GM23338 (cell line): Measurements from ENCODE around the gene F2RL2. TPM values are rescaled to one million over a fixed set of nuclear protein-coding genes. Genes with fewer than 3 reads are reported as not detected.

Source experiments
- ATAC-seq: fragments of 200-7000 bp; cut with Tn5 transposase; 3 replicates; pipeline ENCODE4 v1.9.1; 2020
- DNase-seq: peaks from one replicate; pipeline ENCODE4 v3.0.0-alpha.2; 2015; ENCODE audit warnings: low spot score
- H2AFZ ChIP-seq: fragments of 200-600 bp; sonication (generic); 2 replicates; pipeline ENCODE4 v1.8.0; 2016; ENCODE audit warnings: antibody characterized with exemption, mild to moderate bottlenecking, moderate library complexity
- H3F3A ChIP-seq: fragments of 200-600 bp; sonication (generic); replicated peaks from 2 replicates; pipeline ENCODE4 v1.8.0; 2017; ENCODE audit warnings: antibody characterized with exemption, mixed run types, low read depth
- H3K27ac ChIP-seq: fragments of 200-600 bp; sonication (generic); 2 replicates; pipeline ENCODE4 v1.6.1; 2016; ENCODE audit warnings: low read depth
- H3K27me3 ChIP-seq: fragments of 200-600 bp; sonication (generic); 2 replicates; pipeline ENCODE4 v1.8.0; 2016; ENCODE audit warnings: mild to moderate bottlenecking, mixed run types, moderate library complexity; ENCODE audit not compliant: insufficient read depth
- H3K36me3 ChIP-seq: fragments of 200-600 bp; sonication (generic); 2 replicates; pipeline ENCODE4 v1.8.0; 2016; ENCODE audit warnings: mild to moderate bottlenecking; ENCODE audit not compliant: insufficient read depth
- H3K4me1 ChIP-seq: fragments of 200-600 bp; sonication (generic); 2 replicates; pipeline ENCODE4 v1.8.0; 2016; ENCODE audit warnings: mild to moderate bottlenecking, moderate library complexity; ENCODE audit not compliant: insufficient read depth
- H3K4me2 ChIP-seq: fragments of 200-600 bp; sonication (generic); 2 replicates; pipeline ENCODE4 v1.7.1; 2017; ENCODE audit warnings: mixed run types
- H3K4me3 ChIP-seq: fragments of 200-600 bp; sonication (generic); 2 replicates; pipeline ENCODE4 v1.6.1; 2016; ENCODE audit warnings: mixed run types
- H3K79me2 ChIP-seq: fragments of 200-600 bp; sonication (generic); replicated peaks from 2 replicates; pipeline ENCODE4 v1.8.0; 2017; ENCODE audit warnings: mild to moderate bottlenecking; ENCODE audit not compliant: insufficient read depth
- H3K9me2 ChIP-seq: fragments of 200-600 bp; sonication (generic); 2 replicates; pipeline ENCODE4 v1.8.0; 2017; ENCODE audit not compliant: insufficient read depth
- H4K20me1 ChIP-seq: fragments of 200-600 bp; sonication (generic); replicated peaks from 2 replicates; pipeline ENCODE4 v1.8.0; 2017; ENCODE audit warnings: mild to moderate bottlenecking; ENCODE audit not compliant: insufficient read depth
- H3K27ac Mint-ChIP-seq: 2 replicates; pipeline ENCODE4 v1.8.0; 2020; ENCODE audit warnings: inconsistent platforms, mild to moderate bottlenecking, moderate library complexity, mixed read lengths
- H3K27me3 Mint-ChIP-seq: 3 replicates; pipeline ENCODE4 v1.8.0; 2022; ENCODE audit warnings: low read depth, mild to moderate bottlenecking, moderate library complexity, mixed read lengths, inconsistent platforms; ENCODE audit not compliant: insufficient read depth, poor library complexity
- H3K36me3 Mint-ChIP-seq: 3 replicates; pipeline ENCODE4 v1.8.0; 2021; ENCODE audit warnings: low read depth, mild to moderate bottlenecking, inconsistent platforms, moderate library complexity, mixed read lengths
- H3K4me1 Mint-ChIP-seq: 3 replicates; pipeline ENCODE4 v1.8.0; 2020; ENCODE audit warnings: mild to moderate bottlenecking, inconsistent platforms, mixed read lengths
- H3K4me3 Mint-ChIP-seq: 3 replicates; pipeline ENCODE4 v1.8.0; 2021; ENCODE audit warnings: moderate library complexity, mild to moderate bottlenecking, inconsistent platforms, mixed read lengths
- H3K9me3 Mint-ChIP-seq: 3 replicates; pipeline ENCODE4 v1.8.0; 2020; ENCODE audit warnings: moderate library complexity, mild to moderate bottlenecking, inconsistent platforms, mixed read lengths
- CREB1 ChIP-seq: fragments of 250-450 bp; sonication (Bioruptor Pico); IDR thresholded peaks from 2 replicates; pipeline ENCODE4 v1.5.0; 2020; ENCODE audit warnings: low read depth, mild to moderate bottlenecking, moderate library complexity
- EZH2 ChIP-seq: fragments of 200-600 bp; sonication (generic); IDR thresholded peaks from one replicate; pipeline ENCODE4 v1.8.0; 2017; ENCODE audit warnings: antibody characterized with exemption, mild to moderate bottlenecking, low read depth; ENCODE audit not compliant: unreplicated experiment
- EZH2phosphoT487 ChIP-seq: fragments of 200-600 bp; sonication (generic); IDR thresholded peaks from one replicate; pipeline ENCODE4 v1.8.1; 2018; ENCODE audit warnings: antibody characterized with exemption; ENCODE audit not compliant: unreplicated experiment
- JUNB ChIP-seq: IDR thresholded peaks from one replicate; pipeline ENCODE4 v1.6.1; 2016; ENCODE audit warnings: antibody characterized with exemption; ENCODE audit not compliant: unreplicated experiment
- NANOG ChIP-seq: IDR thresholded peaks from 2 replicates; pipeline ENCODE4 v1.6.1; 2016; ENCODE audit warnings: antibody characterized with exemption, borderline replicate concordance
- STAT1 ChIP-seq: IDR thresholded peaks from one replicate; pipeline ENCODE4 v1.6.1; 2016; ENCODE audit warnings: antibody characterized with exemption; ENCODE audit not compliant: unreplicated experiment
- ZNF114 ChIP-seq: fragments of 250-450 bp; sonication (Bioruptor Pico); IDR thresholded peaks from 2 replicates; pipeline ENCODE4 v1.5.0; 2020; ENCODE audit warnings: mild to moderate bottlenecking, moderate library complexity
- ZNF331 ChIP-seq: fragments of 250-450 bp; sonication (Bioruptor Pico); IDR thresholded peaks from 2 replicates; pipeline ENCODE4 v1.5.0; 2020; ENCODE audit warnings: low read depth, mild to moderate bottlenecking, moderate library complexity
- polyA plus RNA-seq: library from polyadenylated mRNA; unstranded; fragments of >200 nt; fragmentation: Nextera tagmentation; extraction: Ambion mirVana; gene quantifications from 2 replicates; pipeline ENCODE4 v1.2.1, GENCODE V29; 2016
- total RNA-seq: library from RNA; depleted of rRNA; stranded (reverse); fragments of >200 nt; shearing (Covaris generic); gene quantifications from 2 replicates; pipeline ENCODE4 v1.2.3, GENCODE V29; 2014
- TF ChIP-seq, protein P1 (sequence below): IDR thresholded peaks from one replicate; pipeline ENCODE4 v1.6.1; 2018; ENCODE audit warnings: antibody characterized with exemption; ENCODE audit not compliant: unreplicated experiment
- TF ChIP-seq, protein P2 (sequence below), 2 experiments: fragments of 200-600 bp in 1 of 2; sonication (generic) in 1 of 2; conservative IDR thresholded peaks; 2 replicates each; pipeline versions ENCODE4 v1.5.1 to v1.6.1; 2016 to 2017; ENCODE audit warnings: antibody characterized with exemption in 2 of 2, low read depth in 2 of 2, mild to moderate bottlenecking in 2 of 2, moderate library complexity in 1 of 2
- TF ChIP-seq, protein P3 (sequence below): fragments of 250-450 bp; sonication (Bioruptor Pico); IDR thresholded peaks from 2 replicates; pipeline ENCODE4 v1.5.0; 2020; ENCODE audit warnings: mild to moderate bottlenecking, moderate library complexity
- TF ChIP-seq, protein P4 (sequence below): IDR thresholded peaks from 2 replicates; pipeline ENCODE4 v1.6.1; 2016; ENCODE audit warnings: antibody characterized with exemption

Gene F2RL2
- total and polyA plus RNA-seq, 2 experiments from 2014 or later, result 0.42 to 0.70 TPM

DNA sequence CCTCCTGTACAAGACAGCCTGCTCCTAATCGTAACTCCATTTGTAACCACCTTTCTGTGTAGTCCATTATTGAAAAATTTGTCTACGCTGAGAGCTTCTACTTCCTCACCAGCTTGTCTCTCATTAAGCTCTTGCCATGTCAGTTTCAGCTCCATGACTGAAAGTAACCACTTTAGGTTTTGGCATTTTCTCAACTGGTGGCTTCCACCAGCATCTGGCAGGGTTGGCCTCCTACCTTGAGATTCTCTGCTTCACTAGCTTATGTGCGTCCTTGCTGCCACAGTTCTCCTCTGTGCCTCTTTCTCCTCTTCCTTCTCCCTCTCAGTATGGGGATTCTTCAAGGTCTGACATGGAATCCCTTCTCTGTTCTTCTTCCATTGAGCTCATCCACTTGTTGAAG, 31.8 kb downstream of the F2RL2 start:
- H3K36me3 Mint-ChIP-seq, result no peaks in the 10 kb centered on the region; the same call in 1 of the 3 replicates
- Histone ChIP-seq H3K9me2 (no peaks in the 10 kb centered on the region), H4K20me1 (no peaks in the 10 kb centered on the region), H3K4me3 (no peak overlapping the region), H3F3A (no peaks in the 10 kb centered on the region), H3K4me1 (no peaks in the 10 kb centered on the region; the same call in 1 of the 2 replicates), H3K27ac (no peak overlapping the region), H3K36me3 (no peaks in the 10 kb centered on the region), H2AFZ (no peak overlapping the region), H3K79me2 (no peaks in the 10 kb centered on the region), H3K4me2 (no peak overlapping the region), H3K27me3 (no peaks in the 10 kb centered on the region)
- no peak for DNase-seq
- H3K27me3 Mint-ChIP-seq, result no peaks in the 10 kb centered on the region
- ATAC-seq, result no peak
- H3K27ac Mint-ChIP-seq, result no peak overlapping the region
- TF ChIP-seq JUNB (no peak), CREB1 (CRISPR knock-in tag) (no peak), NANOG (no peak), ZNF331 (CRISPR knock-in tag) (no peak), STAT1 (no peak), ZNF114 (CRISPR knock-in tag) (no peak), EZH2phosphoT487 (no peak), EZH2 (no peak)
- TF ChIP-seq, protein P1, sequence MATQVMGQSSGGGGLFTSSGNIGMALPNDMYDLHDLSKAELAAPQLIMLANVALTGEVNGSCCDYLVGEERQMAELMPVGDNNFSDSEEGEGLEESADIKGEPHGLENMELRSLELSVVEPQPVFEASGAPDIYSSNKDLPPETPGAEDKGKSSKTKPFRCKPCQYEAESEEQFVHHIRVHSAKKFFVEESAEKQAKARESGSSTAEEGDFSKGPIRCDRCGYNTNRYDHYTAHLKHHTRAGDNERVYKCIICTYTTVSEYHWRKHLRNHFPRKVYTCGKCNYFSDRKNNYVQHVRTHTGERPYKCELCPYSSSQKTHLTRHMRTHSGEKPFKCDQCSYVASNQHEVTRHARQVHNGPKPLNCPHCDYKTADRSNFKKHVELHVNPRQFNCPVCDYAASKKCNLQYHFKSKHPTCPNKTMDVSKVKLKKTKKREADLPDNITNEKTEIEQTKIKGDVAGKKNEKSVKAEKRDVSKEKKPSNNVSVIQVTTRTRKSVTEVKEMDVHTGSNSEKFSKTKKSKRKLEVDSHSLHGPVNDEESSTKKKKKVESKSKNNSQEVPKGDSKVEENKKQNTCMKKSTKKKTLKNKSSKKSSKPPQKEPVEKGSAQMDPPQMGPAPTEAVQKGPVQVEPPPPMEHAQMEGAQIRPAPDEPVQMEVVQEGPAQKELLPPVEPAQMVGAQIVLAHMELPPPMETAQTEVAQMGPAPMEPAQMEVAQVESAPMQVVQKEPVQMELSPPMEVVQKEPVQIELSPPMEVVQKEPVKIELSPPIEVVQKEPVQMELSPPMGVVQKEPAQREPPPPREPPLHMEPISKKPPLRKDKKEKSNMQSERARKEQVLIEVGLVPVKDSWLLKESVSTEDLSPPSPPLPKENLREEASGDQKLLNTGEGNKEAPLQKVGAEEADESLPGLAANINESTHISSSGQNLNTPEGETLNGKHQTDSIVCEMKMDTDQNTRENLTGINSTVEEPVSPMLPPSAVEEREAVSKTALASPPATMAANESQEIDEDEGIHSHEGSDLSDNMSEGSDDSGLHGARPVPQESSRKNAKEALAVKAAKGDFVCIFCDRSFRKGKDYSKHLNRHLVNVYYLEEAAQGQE, result no peak
- TF ChIP-seq, protein P2, sequence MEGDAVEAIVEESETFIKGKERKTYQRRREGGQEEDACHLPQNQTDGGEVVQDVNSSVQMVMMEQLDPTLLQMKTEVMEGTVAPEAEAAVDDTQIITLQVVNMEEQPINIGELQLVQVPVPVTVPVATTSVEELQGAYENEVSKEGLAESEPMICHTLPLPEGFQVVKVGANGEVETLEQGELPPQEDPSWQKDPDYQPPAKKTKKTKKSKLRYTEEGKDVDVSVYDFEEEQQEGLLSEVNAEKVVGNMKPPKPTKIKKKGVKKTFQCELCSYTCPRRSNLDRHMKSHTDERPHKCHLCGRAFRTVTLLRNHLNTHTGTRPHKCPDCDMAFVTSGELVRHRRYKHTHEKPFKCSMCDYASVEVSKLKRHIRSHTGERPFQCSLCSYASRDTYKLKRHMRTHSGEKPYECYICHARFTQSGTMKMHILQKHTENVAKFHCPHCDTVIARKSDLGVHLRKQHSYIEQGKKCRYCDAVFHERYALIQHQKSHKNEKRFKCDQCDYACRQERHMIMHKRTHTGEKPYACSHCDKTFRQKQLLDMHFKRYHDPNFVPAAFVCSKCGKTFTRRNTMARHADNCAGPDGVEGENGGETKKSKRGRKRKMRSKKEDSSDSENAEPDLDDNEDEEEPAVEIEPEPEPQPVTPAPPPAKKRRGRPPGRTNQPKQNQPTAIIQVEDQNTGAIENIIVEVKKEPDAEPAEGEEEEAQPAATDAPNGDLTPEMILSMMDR (conservative IDR thresholded peaks at IDR 0.05; ENCODE audit: low read depth in 2 of 2), result no peak
- TF ChIP-seq, protein P3, sequence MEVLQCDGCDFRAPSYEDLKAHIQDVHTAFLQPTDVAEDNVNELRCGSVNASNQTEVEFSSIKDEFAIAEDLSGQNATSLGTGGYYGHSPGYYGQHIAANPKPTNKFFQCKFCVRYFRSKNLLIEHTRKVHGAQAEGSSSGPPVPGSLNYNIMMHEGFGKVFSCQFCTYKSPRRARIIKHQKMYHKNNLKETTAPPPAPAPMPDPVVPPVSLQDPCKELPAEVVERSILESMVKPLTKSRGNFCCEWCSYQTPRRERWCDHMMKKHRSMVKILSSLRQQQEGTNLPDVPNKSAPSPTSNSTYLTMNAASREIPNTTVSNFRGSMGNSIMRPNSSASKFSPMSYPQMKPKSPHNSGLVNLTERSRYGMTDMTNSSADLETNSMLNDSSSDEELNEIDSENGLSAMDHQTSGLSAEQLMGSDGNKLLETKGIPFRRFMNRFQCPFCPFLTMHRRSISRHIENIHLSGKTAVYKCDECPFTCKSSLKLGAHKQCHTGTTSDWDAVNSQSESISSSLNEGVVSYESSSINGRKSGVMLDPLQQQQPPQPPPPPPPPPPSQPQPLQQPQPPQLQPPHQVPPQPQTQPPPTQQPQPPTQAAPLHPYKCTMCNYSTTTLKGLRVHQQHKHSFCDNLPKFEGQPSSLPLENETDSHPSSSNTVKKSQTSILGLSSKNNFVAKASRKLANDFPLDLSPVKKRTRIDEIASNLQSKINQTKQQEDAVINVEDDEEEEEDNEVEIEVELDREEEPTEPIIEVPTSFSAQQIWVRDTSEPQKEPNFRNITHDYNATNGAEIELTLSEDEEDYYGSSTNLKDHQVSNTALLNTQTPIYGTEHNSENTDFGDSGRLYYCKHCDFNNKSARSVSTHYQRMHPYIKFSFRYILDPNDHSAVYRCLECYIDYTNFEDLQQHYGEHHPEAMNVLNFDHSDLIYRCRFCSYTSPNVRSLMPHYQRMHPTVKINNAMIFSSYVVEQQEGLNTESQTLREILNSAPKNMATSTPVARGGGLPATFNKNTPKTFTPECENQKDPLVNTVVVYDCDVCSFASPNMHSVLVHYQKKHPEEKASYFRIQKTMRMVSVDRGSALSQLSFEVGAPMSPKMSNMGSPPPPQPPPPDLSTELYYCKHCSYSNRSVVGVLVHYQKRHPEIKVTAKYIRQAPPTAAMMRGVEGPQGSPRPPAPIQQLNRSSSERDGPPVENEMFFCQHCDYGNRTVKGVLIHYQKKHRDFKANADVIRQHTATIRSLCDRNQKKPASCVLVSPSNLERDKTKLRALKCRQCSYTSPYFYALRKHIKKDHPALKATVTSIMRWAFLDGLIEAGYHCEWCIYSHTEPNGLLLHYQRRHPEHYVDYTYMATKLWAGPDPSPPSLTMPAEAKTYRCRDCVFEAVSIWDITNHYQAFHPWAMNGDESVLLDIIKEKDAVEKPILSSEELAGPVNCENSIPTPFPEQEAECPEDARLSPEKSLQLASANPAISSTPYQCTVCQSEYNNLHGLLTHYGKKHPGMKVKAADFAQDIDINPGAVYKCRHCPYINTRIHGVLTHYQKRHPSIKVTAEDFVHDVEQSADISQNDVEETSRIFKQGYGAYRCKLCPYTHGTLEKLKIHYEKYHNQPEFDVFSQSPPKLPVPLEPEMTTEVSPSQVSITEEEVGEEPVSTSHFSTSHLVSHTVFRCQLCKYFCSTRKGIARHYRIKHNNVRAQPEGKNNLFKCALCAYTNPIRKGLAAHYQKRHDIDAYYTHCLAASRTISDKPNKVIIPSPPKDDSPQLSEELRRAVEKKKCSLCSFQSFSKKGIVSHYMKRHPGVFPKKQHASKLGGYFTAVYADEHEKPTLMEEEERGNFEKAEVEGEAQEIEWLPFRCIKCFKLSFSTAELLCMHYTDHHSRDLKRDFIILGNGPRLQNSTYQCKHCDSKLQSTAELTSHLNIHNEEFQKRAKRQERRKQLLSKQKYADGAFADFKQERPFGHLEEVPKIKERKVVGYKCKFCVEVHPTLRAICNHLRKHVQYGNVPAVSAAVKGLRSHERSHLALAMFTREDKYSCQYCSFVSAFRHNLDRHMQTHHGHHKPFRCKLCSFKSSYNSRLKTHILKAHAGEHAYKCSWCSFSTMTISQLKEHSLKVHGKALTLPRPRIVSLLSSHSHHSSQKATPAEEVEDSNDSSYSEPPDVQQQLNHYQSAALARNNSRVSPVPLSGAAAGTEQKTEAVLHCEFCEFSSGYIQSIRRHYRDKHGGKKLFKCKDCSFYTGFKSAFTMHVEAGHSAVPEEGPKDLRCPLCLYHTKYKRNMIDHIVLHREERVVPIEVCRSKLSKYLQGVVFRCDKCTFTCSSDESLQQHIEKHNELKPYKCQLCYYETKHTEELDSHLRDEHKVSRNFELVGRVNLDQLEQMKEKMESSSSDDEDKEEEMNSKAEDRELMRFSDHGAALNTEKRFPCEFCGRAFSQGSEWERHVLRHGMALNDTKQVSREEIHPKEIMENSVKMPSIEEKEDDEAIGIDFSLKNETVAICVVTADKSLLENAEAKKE (CRISPR knock-in tag), result no peak
- TF ChIP-seq, protein P4, sequence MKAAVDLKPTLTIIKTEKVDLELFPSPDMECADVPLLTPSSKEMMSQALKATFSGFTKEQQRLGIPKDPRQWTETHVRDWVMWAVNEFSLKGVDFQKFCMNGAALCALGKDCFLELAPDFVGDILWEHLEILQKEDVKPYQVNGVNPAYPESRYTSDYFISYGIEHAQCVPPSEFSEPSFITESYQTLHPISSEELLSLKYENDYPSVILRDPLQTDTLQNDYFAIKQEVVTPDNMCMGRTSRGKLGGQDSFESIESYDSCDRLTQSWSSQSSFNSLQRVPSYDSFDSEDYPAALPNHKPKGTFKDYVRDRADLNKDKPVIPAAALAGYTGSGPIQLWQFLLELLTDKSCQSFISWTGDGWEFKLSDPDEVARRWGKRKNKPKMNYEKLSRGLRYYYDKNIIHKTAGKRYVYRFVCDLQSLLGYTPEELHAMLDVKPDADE, result no peak
- no peaks in the 10 kb centered on the region for H3K9me3 Mint-ChIP-seq
- no peak overlapping the region for H3K4me3 Mint-ChIP-seq
- H3K4me1 Mint-ChIP-seq, result no peaks in the 10 kb centered on the region; the same call in 2 of the 3 replicates
